MM.1S (cell line): ENCODE measurements around the gene FYCO1.

Source experiments
- DNase-seq: peaks from one replicate; pipeline ENCODE4 v3.0.0-alpha.2; 2015
- H2AFZ ChIP-seq: fragments of 300-600 bp; sonication (generic); 2 replicates; pipeline ENCODE4 v1.6.0; 2016; ENCODE audit warnings: antibody characterized with exemption, low read length
- H3F3A ChIP-seq: fragments of 300-600 bp; sonication (generic); 2 replicates; pipeline ENCODE4 v1.6.1; 2016; ENCODE audit warnings: mild to moderate bottlenecking, antibody characterized with exemption, low read length, moderate library complexity, mixed read lengths; ENCODE audit not compliant: insufficient read depth
- H3K27ac ChIP-seq: fragments of 300-600 bp; sonication (generic); 2 replicates; pipeline ENCODE4 v1.5.1; 2016; ENCODE audit warnings: mild to moderate bottlenecking, low read length
- H3K27me3 ChIP-seq: fragments of 300-600 bp; sonication (generic); replicated peaks from 2 replicates; pipeline ENCODE4 v1.6.0; 2016; ENCODE audit warnings: low read length; ENCODE audit not compliant: insufficient read depth
- H3K36me3 ChIP-seq: fragments of 300-600 bp; sonication (generic); replicated peaks from 2 replicates; pipeline ENCODE4 v1.6.1; 2016; ENCODE audit warnings: mild to moderate bottlenecking, low read length, mixed read lengths; ENCODE audit not compliant: insufficient read depth
- H3K4me1 ChIP-seq: fragments of 300-600 bp; sonication (generic); 2 replicates; pipeline ENCODE4 v1.6.1; 2016; ENCODE audit warnings: low read length, mixed read lengths
- H3K4me2 ChIP-seq: fragments of 300-600 bp; sonication (generic); 2 replicates; pipeline ENCODE4 v1.6.0; 2016; ENCODE audit warnings: low read depth, low read length
- H3K4me3 ChIP-seq: fragments of 300-600 bp; sonication (generic); 2 replicates; pipeline ENCODE4 v1.5.1; 2016; ENCODE audit warnings: low read length, mixed read lengths
- H3K79me2 ChIP-seq: fragments of 300-600 bp; sonication (generic); 2 replicates; pipeline ENCODE4 v1.6.1; 2016; ENCODE audit warnings: mixed run types, low read length, mixed read lengths
- H3K9ac ChIP-seq: fragments of 300-600 bp; sonication (generic); 2 replicates; pipeline ENCODE4 v1.6.1; 2016; ENCODE audit warnings: low read length, mixed read lengths
- H3K9me2 ChIP-seq: fragments of 300-600 bp; sonication (generic); replicated peaks from 2 replicates; pipeline ENCODE4 v1.6.1; 2016; ENCODE audit warnings: mild to moderate bottlenecking, low read length, mixed read lengths; ENCODE audit not compliant: insufficient read depth
- H3K9me3 ChIP-seq: fragments of 300-600 bp; sonication (generic); replicated peaks from 2 replicates; pipeline ENCODE4 v1.6.1; 2016; ENCODE audit warnings: mild to moderate bottlenecking, low read length, mixed read lengths; ENCODE audit not compliant: insufficient read depth
- H4K20me1 ChIP-seq: fragments of 300-600 bp; sonication (generic); 2 replicates; pipeline ENCODE4 v1.6.1; 2016; ENCODE audit warnings: mild to moderate bottlenecking, low read length, moderate library complexity, mixed read lengths; ENCODE audit not compliant: insufficient read depth
- CTCF ChIP-seq: fragments of 300-600 bp; sonication (generic); IDR thresholded peaks from 2 replicates; pipeline ENCODE4 v1.5.1; 2016; ENCODE audit warnings: antibody characterized with exemption, low read length, mixed read lengths
- EZH2 ChIP-seq: fragments of 300-600 bp; sonication (generic); optimal IDR thresholded peaks from 2 replicates; pipeline ENCODE3; 2017; ENCODE audit warnings: low read depth, mild to moderate bottlenecking, antibody characterized with exemption, low read length, mixed read lengths
- EZH2phosphoT487 ChIP-seq: fragments of 300-600 bp; sonication (generic); IDR thresholded peaks from 2 replicates; pipeline ENCODE4 v1.6.1; 2018; ENCODE audit warnings: antibody characterized with exemption, low read length

FYCO1 gene

GRCh38 chr3:46029953-46030543 lies 34.4 kb upstream of the FYCO1 start:
- H3K9me3 ChIP-seq: no peaks in the 10 kb centered on the region
- H3K79me2 ChIP-seq: 0 out of 2 replicates have a peak, but pooled peaks cover 5% of the 10 kb centered on the region
- peaks cover 11% of the 10 kb centered on the region for H3F3A ChIP-seq
- no peak overlapping the region for H3K9ac ChIP-seq
- no peaks in the 10 kb centered on the region for H3K36me3 ChIP-seq
- H2AFZ ChIP-seq: no peak overlapping the region
- no peaks in the 10 kb centered on the region for H4K20me1 ChIP-seq
- no peaks in the 10 kb centered on the region for H3K9me2 ChIP-seq
- H3K27ac ChIP-seq: peak overlapping the region; percentile 2; the same call in 1 of the 2 replicates
- peak; percentile 9 for DNase-seq
- TF ChIP-seq EZH2: no peak
- TF ChIP-seq CTCF: no peak
- TF ChIP-seq EZH2phosphoT487: no peak
- H3K4me2 ChIP-seq: peak overlapping the region; percentile 10; the same call in 1 of the 2 replicates
- H3K4me3 ChIP-seq: no peak overlapping the region
- H3K27me3 ChIP-seq: no peaks in the 10 kb centered on the region
- H3K4me1 ChIP-seq: peaks cover 22% of the 10 kb centered on the region

GRCh38 chr3:46027736-46028397 lies 32.2 kb upstream of the FYCO1 start:
- no peak for TF ChIP-seq EZH2
- TF ChIP-seq CTCF: peak; percentile 13; the same call in 1 of the 2 replicates
- peak overlapping the region; percentile 88 for H2AFZ ChIP-seq
- H3K4me1 ChIP-seq: peaks cover 22% of the 10 kb centered on the region
- H3K9me2 ChIP-seq: no peaks in the 10 kb centered on the region
- no peaks in the 10 kb centered on the region for H3K27me3 ChIP-seq
- peak overlapping the region; percentile 60; the same call in 1 of the 2 replicates for H3K4me3 ChIP-seq
- no peaks in the 10 kb centered on the region for H4K20me1 ChIP-seq
- peak overlapping the region; percentile 74; the same call in 1 of the 2 replicates for H3K27ac ChIP-seq
- H3F3A ChIP-seq: peaks cover 11% of the 10 kb centered on the region
- H3K79me2 ChIP-seq: 0 out of 2 replicates have a peak, but pooled peaks cover 5% of the 10 kb centered on the region
- no peaks in the 10 kb centered on the region for H3K9me3 ChIP-seq
- H3K4me2 ChIP-seq: peak overlapping the region; percentile 74
- no peaks in the 10 kb centered on the region for H3K36me3 ChIP-seq
- peak overlapping the region; percentile 4; the same call in 1 of the 2 replicates for H3K9ac ChIP-seq
- DNase-seq: peak; percentile 71

GRCh38 chr3:46027021-46027705 lies 31.5 kb upstream of the FYCO1 start, which contains the start of gene XCR1:
XCR1 (minus strand) TSS chr3:46027483; CDS start chr3:46021947, 5,536 bp downstream.
- Histone ChIP-seq H3K9me2 (no peaks in the 10 kb centered on the region), H3K36me3 (no peaks in the 10 kb centered on the region), H3K79me2 (0 out of 2 replicates have a peak, but pooled peaks cover 5% of the 10 kb centered on the region), H3K27me3 (no peaks in the 10 kb centered on the region), H3K9me3 (no peaks in the 10 kb centered on the region), H4K20me1 (no peaks in the 10 kb centered on the region), H3K4me3 (peak within 1 kb of the TSS; percentile 60), H3K27ac (peak within 1 kb of the TSS; percentile 74), H3K4me1 (peaks cover 22% of the 10 kb centered on the region), H3F3A (peaks cover 11% of the 10 kb centered on the region), H3K9ac (peak within 1 kb of the TSS; percentile 65), H2AFZ (peak within 1 kb of the TSS; percentile 88), H3K4me2 (peak within 1 kb of the TSS; percentile 74)
- peak; percentile 78 for DNase-seq
- TF ChIP-seq EZH2phosphoT487 (no peak), CTCF (no peak), EZH2 (no peak)
